WTC11 (cell line): ENCODE measurements around the gene SASH3. TPM values are rescaled to one million over a fixed set of nuclear protein-coding genes. Genes with fewer than 3 reads are reported as not detected.

Source experiments
- ATAC-seq: fragments of 200-7000 bp; cut with Tn5 transposase; 2 replicates; pipeline ENCODE4 v1.10.0; 2021; ENCODE audit warnings: mild to moderate bottlenecking, moderate library complexity
- CTCF ChIA-PET: fragments of 300-600 bp; sonication (Branson Sonifier 250); formaldehyde crosslinking; loops from one replicate; lab custom pipeline; 2021; ENCODE audit warnings: antibody characterized with exemption; lab: Charles Lee
- POLR2A ChIA-PET: fragments of 350-600 bp; sonication (Branson Sonifier 250); formaldehyde crosslinking; loops from one replicate; lab custom pipeline; 2021; ENCODE audit warnings: antibody characterized with exemption; lab: Charles Lee
- DNase-seq: peaks from one replicate; pipeline ENCODE4 v3.0.0; 2021; ENCODE audit warnings: low spot score
- H3K27ac Mint-ChIP-seq: 2 replicates; pipeline ENCODE4 v1.8.0; 2021; ENCODE audit warnings: mixed read lengths
- H3K27me3 Mint-ChIP-seq: 2 replicates; pipeline ENCODE4 v1.8.0; 2021; ENCODE audit warnings: low read depth, mild to moderate bottlenecking, moderate library complexity, mixed read lengths
- H3K36me3 Mint-ChIP-seq: 2 replicates; pipeline ENCODE4 v1.8.0; 2021; ENCODE audit warnings: mixed read lengths
- H3K4me1 Mint-ChIP-seq: 2 replicates; pipeline ENCODE4 v1.8.0; 2022; ENCODE audit warnings: mixed read lengths
- H3K4me3 Mint-ChIP-seq: 2 replicates; pipeline ENCODE4 v1.8.0; 2021; ENCODE audit warnings: mild to moderate bottlenecking, moderate library complexity, mixed read lengths
- H3K9me3 Mint-ChIP-seq: 2 replicates; pipeline ENCODE4 v1.8.0; 2021; ENCODE audit warnings: mixed read lengths
- AFF4 ChIP-seq: sonication (generic); formaldehyde crosslinking; IDR thresholded peaks from 2 replicates; pipeline ENCODE4 v1.8.1; 2023; ENCODE audit warnings: mild to moderate bottlenecking, missing genetic modification reagents, borderline replicate concordance
- AR ChIP-seq: fragments of 250-450 bp; sonication (Bioruptor Pico); IDR thresholded peaks from 2 replicates; pipeline ENCODE4 v1.9.0; 2021; ENCODE audit warnings: mild to moderate bottlenecking
- ATF3 ChIP-seq: sonication (generic); formaldehyde crosslinking; conservative IDR thresholded peaks from 2 replicates; pipeline ENCODE4 v1.8.1; 2022; ENCODE audit warnings: mild to moderate bottlenecking, missing genetic modification reagents
- CREB1 ChIP-seq: sonication (generic); formaldehyde crosslinking; IDR thresholded peaks from 2 replicates; pipeline ENCODE4 v1.8.0; 2023; ENCODE audit warnings: mild to moderate bottlenecking, missing genetic modification reagents
- E2F1 ChIP-seq: sonication (generic); formaldehyde crosslinking; IDR thresholded peaks from 2 replicates; pipeline ENCODE4 v1.8.0; 2022; ENCODE audit warnings: mild to moderate bottlenecking, missing genetic modification reagents
- GABPB1 ChIP-seq: sonication (generic); formaldehyde crosslinking; IDR thresholded peaks from 2 replicates; pipeline ENCODE4 v1.8.1; 2023; ENCODE audit warnings: mild to moderate bottlenecking, missing genetic modification reagents
- GTF2I ChIP-seq: fragments of 250-450 bp; sonication (Bioruptor Pico); conservative IDR thresholded peaks from 2 replicates; pipeline ENCODE4 v1.4.0; 2021; ENCODE audit warnings: mild to moderate bottlenecking
- MLX ChIP-seq: sonication (generic); formaldehyde crosslinking; IDR thresholded peaks from 2 replicates; pipeline ENCODE4 v1.8.1; 2023; ENCODE audit warnings: mild to moderate bottlenecking, missing genetic modification reagents, moderate library complexity
- MXD4 ChIP-seq: fragments of 250-450 bp; sonication (Bioruptor Pico); IDR thresholded peaks from 2 replicates; pipeline ENCODE4 v1.8.0; 2021; ENCODE audit warnings: mild to moderate bottlenecking, moderate library complexity, borderline replicate concordance
- MYBL2 ChIP-seq: sonication (generic); formaldehyde crosslinking; IDR thresholded peaks from 2 replicates; pipeline ENCODE4 v1.8.1; 2023; ENCODE audit warnings: mild to moderate bottlenecking, moderate library complexity, missing genetic modification reagents
- NFYB ChIP-seq: sonication (generic); formaldehyde crosslinking; conservative IDR thresholded peaks from 2 replicates; pipeline ENCODE4 v1.8.0; 2022; ENCODE audit warnings: low read depth, missing genetic modification reagents
- PREB ChIP-seq: sonication (generic); formaldehyde crosslinking; IDR thresholded peaks from 2 replicates; pipeline ENCODE4 v1.8.1; 2022; ENCODE audit warnings: mild to moderate bottlenecking, missing genetic modification reagents, moderate library complexity, borderline replicate concordance
- PRRX2 ChIP-seq: fragments of 250-450 bp; sonication (Bioruptor Pico); IDR thresholded peaks from 2 replicates; pipeline ENCODE4 v1.8.0; 2021; ENCODE audit warnings: mild to moderate bottlenecking
- SMAD3 ChIP-seq: sonication (generic); formaldehyde crosslinking; IDR thresholded peaks from 2 replicates; pipeline ENCODE4 v1.8.0; 2022; ENCODE audit warnings: missing genetic modification reagents, mild to moderate bottlenecking, borderline replicate concordance
- SMAD4 ChIP-seq: sonication (generic); formaldehyde crosslinking; IDR thresholded peaks from 2 replicates; pipeline ENCODE4 v1.8.0; 2022; ENCODE audit warnings: mild to moderate bottlenecking, missing genetic modification reagents
- STAT6 ChIP-seq: sonication (generic); formaldehyde crosslinking; conservative IDR thresholded peaks from 2 replicates; pipeline ENCODE4 v1.8.1; 2023; ENCODE audit warnings: mild to moderate bottlenecking, low read depth, missing genetic modification reagents, moderate library complexity
- ZBTB21 ChIP-seq: sonication (generic); formaldehyde crosslinking; IDR thresholded peaks from 2 replicates; pipeline ENCODE4 v1.8.1; 2023; ENCODE audit warnings: mild to moderate bottlenecking, missing genetic modification reagents, borderline replicate concordance
- ZNF219 ChIP-seq: sonication (generic); formaldehyde crosslinking; IDR thresholded peaks from 2 replicates; pipeline ENCODE4 v1.8.0; 2023; ENCODE audit warnings: missing genetic modification reagents, mild to moderate bottlenecking, borderline replicate concordance
- ZNF423 ChIP-seq: fragments of 250-450 bp; sonication (Bioruptor Pico); IDR thresholded peaks from 2 replicates; pipeline ENCODE4 v2.1.2; 2022; ENCODE audit warnings: mild to moderate bottlenecking, moderate library complexity
- ZNF671 ChIP-seq: fragments of 250-450 bp; sonication (Bioruptor Pico); IDR thresholded peaks from 2 replicates; pipeline ENCODE4 v1.8.0; 2021; ENCODE audit warnings: mild to moderate bottlenecking
- total RNA-seq: library from RNA; stranded (reverse); gene quantifications from 3 replicates; pipeline ENCODE4 v1.2.3, GENCODE V29; 2021

Gene SASH3
- total RNA-seq, 1 experiment from 2014 or later, result 0.22 TPM

GRCh38 chrX:129733335-129733734 lies 46.4 kb upstream of the SASH3 start (continued):
- no peak for TF ChIP-seq PREB (CRISPR knock-in tag)
- TF ChIP-seq SMAD3 (CRISPR knock-in tag), result no peak
- TF ChIP-seq STAT6 (CRISPR knock-in tag), result no peak
- TF ChIP-seq ZNF423 (CRISPR knock-in tag), result no peak
- TF ChIP-seq ZNF671 (CRISPR knock-in tag), result no peak

- CTCF ChIA-PET, result interaction anchor here (0.9 kb wide), 1 partner anchor 10 kb away, joined by 6 read pairs; no protein-coding TSS in a partner anchor
- Mint-ChIP-seq H3K4me3 (no peak overlapping the region), H3K27ac (no peak overlapping the region), H3K9me3 (no peaks in the 10 kb centered on the region), H3K36me3 (no peaks in the 10 kb centered on the region), H3K4me1 (peaks cover 27% of the 10 kb centered on the region), H3K27me3 (peaks cover 10% of the 10 kb centered on the region)
- POLR2A ChIA-PET, result no interaction called here
- no peak for DNase-seq
- no peak for TF ChIP-seq CREB1 (CRISPR knock-in tag)
- no peak for TF ChIP-seq ZNF219 (CRISPR knock-in tag)
- TF ChIP-seq AR (CRISPR knock-in tag), result no peak
- TF ChIP-seq MLX (CRISPR knock-in tag), result no peak
- no peak for TF ChIP-seq MYBL2 (CRISPR knock-in tag)
- no peak for TF ChIP-seq NFYB (CRISPR knock-in tag)
- TF ChIP-seq PRRX2 (CRISPR knock-in tag), result no peak
- TF ChIP-seq E2F1 (CRISPR knock-in tag), result no peak
- no peak for TF ChIP-seq STAT6 (CRISPR knock-in tag)
- TF ChIP-seq SMAD4 (CRISPR knock-in tag), result no peak
- no peak for TF ChIP-seq MXD4 (CRISPR knock-in tag)
- no peak for TF ChIP-seq GTF2I (CRISPR knock-in tag)
- TF ChIP-seq ATF3, result no peak
- TF ChIP-seq SMAD3 (CRISPR knock-in tag), result no peak
- no peak for TF ChIP-seq AFF4 (CRISPR knock-in tag)
- TF ChIP-seq ZBTB21 (CRISPR knock-in tag), result no peak
- no peak for TF ChIP-seq GABPB1 (CRISPR knock-in tag)
- ATAC-seq, result no peak
Observed at GRCh38 chrX:129736491-129736890, 43.3 kb upstream of the SASH3 start.
